Measurements from ENCODE around the gene BAX. TPM values are rescaled to one million over a fixed set of nuclear protein-coding genes. Genes with fewer than 3 reads are reported as not detected.

Gene BAX
- total and polyA plus RNA-seq, 2 of the 13 experiments (the other 11 are each of a cell fraction or from before 2014, with no cell fraction given), result 139 to 176 TPM

DNA sequence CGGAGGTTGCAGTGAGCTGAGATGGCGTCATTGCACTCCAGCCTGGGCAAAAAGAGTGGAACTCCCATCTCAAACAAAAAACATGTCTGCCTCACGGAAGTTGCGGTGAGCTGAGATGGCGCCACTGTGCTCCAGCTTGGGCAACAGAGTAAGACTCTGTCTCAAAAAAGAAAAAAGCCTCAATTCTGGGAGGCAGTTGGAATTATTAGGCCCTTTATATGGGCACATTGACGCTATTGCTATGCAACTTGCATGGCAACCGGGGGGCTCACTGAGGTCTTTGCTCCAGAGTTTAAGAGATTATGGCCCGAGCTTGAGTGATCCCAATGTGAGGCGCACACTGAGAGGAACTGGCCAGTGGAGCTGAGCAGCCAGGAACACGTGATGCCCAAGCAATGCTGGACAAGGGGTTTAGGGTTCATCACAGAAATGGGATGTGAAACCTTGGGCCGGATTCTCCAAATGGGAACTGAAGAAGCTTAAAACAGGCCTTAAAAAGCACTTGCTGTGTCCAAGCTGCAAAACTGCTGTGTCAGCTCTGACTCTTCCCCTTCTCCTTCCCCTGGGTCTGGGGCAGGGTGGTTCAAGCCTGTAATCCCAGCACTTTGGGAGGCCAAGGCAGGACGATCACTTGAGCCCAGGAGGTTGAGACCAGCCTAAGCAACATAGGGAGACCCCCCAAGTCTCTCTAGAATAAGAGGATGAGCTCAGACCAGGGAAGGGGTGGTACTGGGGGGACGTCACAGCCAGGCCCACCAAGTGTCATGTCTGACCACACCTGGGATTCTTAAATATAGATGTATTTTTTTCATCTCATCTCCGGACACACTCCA lies 12.9 kb downstream of the BAX start (continued):
- TF ChIP-seq SNAI1 (CRISPR knock-in tag; IDR thresholded peaks at IDR 0.05; ENCODE audit: borderline replicate concordance) (no peak), FOXJ3 (CRISPR knock-in tag; IDR thresholded peaks at IDR 0.05; ENCODE audit: borderline replicate concordance) (no peak), ZNF570 (CRISPR knock-in tag; IDR thresholded peaks at IDR 0.05; ENCODE audit: borderline replicate concordance) (no peak), ZSCAN25 (CRISPR knock-in tag; IDR thresholded peaks at IDR 0.05) (no peak), ZNF564 (CRISPR knock-in tag; IDR thresholded peaks at IDR 0.05) (no peak), ZNF432 (CRISPR knock-in tag; IDR thresholded peaks at IDR 0.05; ENCODE audit: borderline replicate concordance) (no peak), ZNF503 (CRISPR knock-in tag; IDR thresholded peaks at IDR 0.05) (peak; percentile 69; the same call in 1 of the 2 replicates), ISX (CRISPR knock-in tag; conservative IDR thresholded peaks at IDR 0.05) (no peak), HNF4A (CRISPR knock-in tag; IDR thresholded peaks at IDR 0.05) (no peak), TAF1 (CRISPR knock-in tag; IDR thresholded peaks at IDR 0.05) (peak; percentile 14; the same call in 1 of the 2 replicates)
- TF ChIP-seq, protein P1, sequence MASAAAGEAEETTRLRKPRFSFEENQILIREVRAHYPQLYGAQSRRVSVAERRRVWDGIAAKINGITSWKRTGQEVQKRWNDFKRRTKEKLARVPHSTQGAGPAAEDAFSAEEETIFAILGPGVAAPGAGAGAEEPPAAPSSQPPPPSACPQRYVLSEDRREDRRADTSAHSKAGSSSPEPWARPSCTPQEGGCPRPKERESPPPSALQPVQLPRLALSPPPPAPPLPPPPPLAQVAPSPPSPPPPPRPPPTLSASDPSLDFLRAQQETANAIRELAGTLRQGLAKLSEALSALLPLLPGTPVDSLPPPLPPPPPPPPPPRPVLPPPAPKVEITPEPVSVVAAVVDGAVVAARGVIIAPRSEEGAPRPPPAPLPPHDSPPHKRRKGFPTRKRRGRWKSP (CRISPR knock-in tag; IDR thresholded peaks at IDR 0.05), result no peak
- TF ChIP-seq, protein P2, sequence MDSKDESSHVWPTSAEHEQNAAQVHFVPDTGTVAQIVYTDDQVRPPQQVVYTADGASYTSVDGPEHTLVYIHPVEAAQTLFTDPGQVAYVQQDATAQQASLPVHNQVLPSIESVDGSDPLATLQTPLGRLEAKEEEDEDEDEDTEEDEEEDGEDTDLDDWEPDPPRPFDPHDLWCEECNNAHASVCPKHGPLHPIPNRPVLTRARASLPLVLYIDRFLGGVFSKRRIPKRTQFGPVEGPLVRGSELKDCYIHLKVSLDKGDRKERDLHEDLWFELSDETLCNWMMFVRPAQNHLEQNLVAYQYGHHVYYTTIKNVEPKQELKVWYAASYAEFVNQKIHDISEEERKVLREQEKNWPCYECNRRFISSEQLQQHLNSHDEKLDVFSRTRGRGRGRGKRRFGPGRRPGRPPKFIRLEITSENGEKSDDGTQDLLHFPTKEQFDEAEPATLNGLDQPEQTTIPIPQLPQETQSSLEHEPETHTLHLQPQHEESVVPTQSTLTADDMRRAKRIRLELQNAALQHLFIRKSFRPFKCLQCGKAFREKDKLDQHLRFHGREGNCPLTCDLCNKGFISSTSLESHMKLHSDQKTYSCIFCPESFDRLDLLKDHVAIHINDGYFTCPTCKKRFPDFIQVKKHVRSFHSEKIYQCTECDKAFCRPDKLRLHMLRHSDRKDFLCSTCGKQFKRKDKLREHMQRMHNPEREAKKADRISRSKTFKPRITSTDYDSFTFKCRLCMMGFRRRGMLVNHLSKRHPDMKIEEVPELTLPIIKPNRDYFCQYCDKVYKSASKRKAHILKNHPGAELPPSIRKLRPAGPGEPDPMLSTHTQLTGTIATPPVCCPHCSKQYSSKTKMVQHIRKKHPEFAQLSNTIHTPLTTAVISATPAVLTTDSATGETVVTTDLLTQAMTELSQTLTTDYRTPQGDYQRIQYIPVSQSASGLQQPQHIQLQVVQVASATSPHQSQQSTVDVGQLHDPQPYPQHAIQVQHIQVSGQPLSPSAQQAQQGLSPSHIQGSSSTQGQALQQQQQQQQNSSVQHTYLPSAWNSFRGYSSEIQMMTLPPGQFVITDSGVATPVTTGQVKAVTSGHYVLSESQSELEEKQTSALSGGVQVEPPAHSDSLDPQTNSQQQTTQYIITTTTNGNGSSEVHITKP (CRISPR knock-in tag; IDR thresholded peaks at IDR 0.05; ENCODE audit: low read depth), result 0 out of 2 replicates have a peak, but pooled peaks have one; percentile 16
- TF ChIP-seq, protein P3, sequence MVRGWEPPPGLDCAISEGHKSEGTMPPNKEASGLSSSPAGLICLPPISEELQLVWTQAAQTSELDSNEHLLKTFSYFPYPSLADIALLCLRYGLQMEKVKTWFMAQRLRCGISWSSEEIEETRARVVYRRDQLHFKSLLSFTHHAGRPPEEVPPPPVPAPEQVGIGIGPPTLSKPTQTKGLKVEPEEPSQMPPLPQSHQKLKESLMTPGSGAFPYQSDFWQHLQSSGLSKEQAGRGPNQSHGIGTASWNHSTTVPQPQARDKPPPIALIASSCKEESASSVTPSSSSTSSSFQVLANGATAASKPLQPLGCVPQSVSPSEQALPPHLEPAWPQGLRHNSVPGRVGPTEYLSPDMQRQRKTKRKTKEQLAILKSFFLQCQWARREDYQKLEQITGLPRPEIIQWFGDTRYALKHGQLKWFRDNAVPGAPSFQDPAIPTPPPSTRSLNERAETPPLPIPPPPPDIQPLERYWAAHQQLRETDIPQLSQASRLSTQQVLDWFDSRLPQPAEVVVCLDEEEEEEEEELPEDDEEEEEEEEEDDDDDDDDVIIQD (CRISPR knock-in tag; IDR thresholded peaks at IDR 0.05; ENCODE audit: low read depth), result no peak
